Erythroblast (primary cell): ENCODE results near the gene CHMP4A.

Source experiments
- DNase-seq, 2 experiments: peaks; one replicate each; lab custom pipeline; 2025; lab: John Stamatoyannopoulos, UW
- GATA1 ChIP-seq: IDR thresholded peaks from 2 replicates; pipeline ENCODE4 v1.6.1; 2011; ENCODE audit warnings: low read depth, mild to moderate bottlenecking, control low read depth, low read length, moderate library complexity
- POLR2A ChIP-seq: IDR thresholded peaks from 2 replicates; pipeline ENCODE4 v1.6.1; 2011; ENCODE audit warnings: mild to moderate bottlenecking, low read length

CHMP4A gene

GRCh38 chr14:24179294-24179960 is 33.9 kb downstream of the CHMP4A start:
- no peak for TF ChIP-seq POLR2A
- no peak for TF ChIP-seq GATA1
- no peak for DNase-seq

DNA sequence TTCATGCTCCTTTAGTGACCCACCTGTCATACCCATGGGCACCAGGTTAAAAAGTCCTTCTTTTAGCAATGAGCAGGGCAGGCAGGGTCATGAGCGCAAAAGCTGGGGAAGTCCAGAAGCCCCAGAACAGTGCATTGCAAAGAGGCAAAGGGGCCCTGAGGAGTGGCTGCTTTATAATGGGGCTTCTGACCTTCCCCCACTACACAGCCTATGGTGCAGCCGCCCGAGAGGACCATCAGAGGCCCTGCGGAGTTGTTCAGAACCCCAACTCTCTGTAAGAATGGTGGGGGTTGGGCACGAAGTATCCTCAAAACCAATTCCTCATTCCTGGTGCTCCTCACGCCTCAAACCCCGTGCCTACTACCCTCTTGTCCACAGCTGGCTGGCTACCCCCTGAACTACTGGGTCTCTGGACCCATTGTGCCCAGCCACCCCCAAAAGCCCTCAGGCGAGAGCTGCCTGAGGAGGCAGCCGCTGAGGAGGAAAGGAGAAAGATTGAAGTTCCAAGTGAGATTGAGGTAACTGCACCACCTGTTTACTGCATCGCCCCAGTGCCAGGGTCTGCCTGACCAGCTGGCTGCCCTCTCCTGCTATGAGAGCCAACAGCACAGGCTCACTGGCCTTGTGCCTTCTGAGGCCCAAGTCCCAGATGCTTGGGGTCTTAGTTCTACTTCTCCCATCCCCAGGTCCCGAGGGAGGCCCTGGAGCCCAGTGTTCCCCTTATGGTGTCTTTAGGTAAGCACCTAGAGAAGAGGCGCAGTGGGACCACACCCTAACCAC is 34.7 kb downstream of the CHMP4A start:
- TF ChIP-seq POLR2A (no peak), GATA1 (no peak)

GRCh38 chr14:24177891-24178290 is 35.4 kb downstream of the CHMP4A start:
- DNase-seq = no peak
- TF ChIP-seq POLR2A = no peak

More for the DNA sequence above, 34.7 kb downstream of the CHMP4A start:
- DNase-seq = no peak

DNA sequence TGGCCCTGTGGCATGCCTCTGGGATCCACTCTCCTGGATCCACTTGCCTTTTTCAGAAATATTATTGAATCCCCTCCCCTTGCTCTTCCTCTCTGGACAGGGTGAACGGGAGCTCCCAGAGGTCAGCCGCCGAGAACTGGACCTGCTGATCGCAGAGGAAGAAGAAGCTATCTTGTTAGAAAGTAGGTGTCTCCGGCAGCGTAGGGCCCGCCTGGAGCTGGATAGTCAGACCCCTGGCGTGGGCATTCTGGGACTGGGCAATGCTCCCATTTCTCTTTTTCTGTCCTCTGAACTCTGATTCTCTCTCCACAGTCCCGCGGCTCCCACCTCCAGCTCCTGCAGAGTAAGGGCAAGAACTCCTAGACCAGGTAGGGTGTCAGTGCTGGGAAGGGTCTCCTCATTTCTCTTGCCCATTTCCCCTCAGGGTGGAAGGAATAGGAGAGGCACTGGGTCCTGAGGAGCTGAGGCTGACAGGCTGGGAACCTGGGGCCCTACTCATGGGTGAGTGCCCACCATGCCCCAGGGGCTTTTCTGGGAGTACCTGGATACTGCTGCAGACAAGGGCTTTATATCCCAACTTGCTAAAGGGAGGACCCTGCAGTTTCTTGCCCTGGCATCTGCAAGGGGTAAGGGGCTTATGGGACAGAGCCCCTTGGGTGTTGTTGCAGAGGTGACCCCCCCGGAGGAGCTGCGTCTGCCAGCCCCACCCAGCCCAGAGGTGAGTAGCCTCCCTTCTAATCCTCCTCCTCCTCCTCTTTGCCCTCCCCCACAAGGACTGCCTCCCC is 36.1 kb downstream of the CHMP4A start:
- DNase-seq = no peak
- TF ChIP-seq POLR2A (no peak), GATA1 (no peak)

- no peak for TF ChIP-seq GATA1
- no peak for TF ChIP-seq POLR2A
These were observed 36.7 kb downstream of the CHMP4A start for GRCh38 chr14:24176599-24176998.

GRCh38 chr14:24172871-24173281 is 40.4 kb downstream of the CHMP4A start:
- TF ChIP-seq GATA1 (no peak), POLR2A (no peak)
- DNase-seq = no peak

More at GRCh38 chr14:24176599-24176998, 36.7 kb downstream of the CHMP4A start:
- no peak for DNase-seq

DNA sequence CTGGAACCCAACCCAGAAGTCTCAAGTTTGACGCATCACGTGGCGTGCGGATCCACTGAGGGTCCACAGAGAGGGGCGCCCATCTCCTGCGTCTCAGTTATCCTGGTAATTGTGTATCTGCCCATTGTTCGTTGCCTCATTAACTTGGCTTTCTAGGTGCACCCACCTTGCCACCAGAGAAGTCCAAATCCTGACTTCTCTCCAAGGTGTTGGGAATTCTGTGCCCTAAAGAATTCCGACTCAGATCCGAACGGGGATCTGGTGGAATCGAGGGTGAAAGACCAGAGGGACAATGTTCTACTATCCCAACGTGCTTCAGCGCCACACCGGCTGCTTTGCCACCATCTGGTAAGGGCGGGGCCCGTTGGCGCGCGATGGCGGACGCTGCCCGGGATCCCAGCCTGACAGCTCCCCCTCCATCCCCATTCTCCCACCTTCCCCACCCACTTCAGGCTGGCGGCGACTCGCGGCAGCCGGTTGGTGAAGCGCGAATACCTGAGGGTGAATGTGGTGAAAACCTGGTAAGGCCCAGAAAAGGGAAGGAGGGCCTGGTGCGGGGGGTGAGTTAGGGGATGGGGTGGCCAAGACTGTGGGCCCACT is 40.9 kb downstream of the CHMP4A start:
- DNase-seq = no peak
- TF ChIP-seq POLR2A (no peak), GATA1 (no peak)

DNA sequence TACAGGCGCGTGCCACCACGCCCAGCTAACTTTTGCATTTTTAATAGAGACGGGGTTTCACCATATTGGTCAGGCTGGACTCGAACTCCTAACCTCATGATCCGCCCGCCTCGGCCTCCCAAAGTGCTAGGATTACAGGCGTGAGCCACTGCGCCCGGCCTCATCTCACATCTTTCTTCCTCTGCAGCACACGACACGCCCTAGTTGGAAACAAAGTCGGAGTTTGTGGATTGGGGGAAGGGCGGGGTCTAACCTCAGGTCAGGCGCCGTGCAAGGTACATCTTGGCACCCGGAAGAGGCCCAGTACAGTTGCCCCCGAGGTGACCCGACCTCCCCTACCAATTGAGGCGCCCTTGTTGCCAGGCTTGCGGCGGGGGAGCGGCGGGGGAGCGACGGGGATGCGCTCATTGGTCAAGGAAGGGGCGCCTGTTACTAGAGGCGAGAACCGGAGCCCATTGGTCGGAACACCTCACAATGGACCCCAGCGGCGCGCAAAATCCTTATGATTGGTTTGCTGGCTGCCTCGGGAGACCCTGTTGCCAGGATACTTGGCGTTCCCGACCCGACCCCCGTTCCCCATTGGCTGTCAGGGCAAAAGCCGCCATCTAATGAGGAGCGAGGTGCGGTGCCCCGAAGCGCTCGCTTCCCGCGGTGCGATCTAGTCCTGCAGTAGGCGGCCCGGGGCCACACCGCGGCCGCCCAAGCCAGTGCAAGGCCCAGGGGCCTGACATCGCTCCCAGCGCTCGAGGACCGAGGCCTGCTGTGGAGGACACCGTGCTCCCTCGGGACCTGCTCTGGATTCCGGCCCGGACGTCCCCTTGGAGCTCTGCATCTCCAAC is 41.6 kb downstream of the CHMP4A start, which contains the start of gene REC8:
REC8 (plus strand) TSS at position 659 of the 839 bp plus-strand sequence. CDS start 473 bp downstream, outside the sequence.
- TF ChIP-seq POLR2A = peak; percentile 27
- no peak for TF ChIP-seq GATA1
- peak; percentile 62 to 82 for DNase-seq

DNA sequence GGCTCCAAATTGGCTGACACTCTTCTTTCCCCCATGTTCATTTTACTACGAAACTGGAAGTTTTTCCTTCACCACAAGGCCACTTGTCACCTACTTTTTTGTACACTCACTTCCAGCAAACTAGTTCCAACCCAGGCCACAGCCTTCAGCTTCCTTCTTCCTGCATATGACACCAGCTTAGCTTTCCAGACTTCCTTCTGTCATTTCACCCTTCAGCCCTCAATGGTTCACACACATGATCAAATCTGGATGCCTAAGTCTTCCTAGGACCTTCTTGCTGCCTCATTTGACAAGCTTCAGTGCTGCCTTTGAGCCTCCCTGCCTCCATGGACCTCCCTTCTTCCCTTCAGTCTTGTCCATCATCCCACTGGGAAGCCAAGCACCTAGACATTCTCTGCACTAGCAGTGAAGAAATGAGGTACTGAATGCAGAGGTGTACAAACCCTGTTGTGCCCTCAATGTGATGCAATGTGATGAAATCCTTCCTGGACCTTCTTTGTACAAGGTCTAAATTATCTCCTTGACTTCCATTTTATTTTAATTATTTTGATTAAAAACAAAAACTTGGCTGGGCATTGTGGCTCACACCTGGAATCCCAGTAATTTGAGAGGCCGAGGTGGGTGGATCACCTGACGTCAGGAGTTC is 45.7 kb downstream of the CHMP4A start:
- no peak for TF ChIP-seq POLR2A
- no peak for TF ChIP-seq GATA1
- peak in 1 of 2 experiments; percentile 61 for DNase-seq

GRCh38 chr14:24165785-24166184 is 47.5 kb downstream of the CHMP4A start:
- DNase-seq = no peak
- TF ChIP-seq POLR2A = no peak
- no peak for TF ChIP-seq GATA1

DNA sequence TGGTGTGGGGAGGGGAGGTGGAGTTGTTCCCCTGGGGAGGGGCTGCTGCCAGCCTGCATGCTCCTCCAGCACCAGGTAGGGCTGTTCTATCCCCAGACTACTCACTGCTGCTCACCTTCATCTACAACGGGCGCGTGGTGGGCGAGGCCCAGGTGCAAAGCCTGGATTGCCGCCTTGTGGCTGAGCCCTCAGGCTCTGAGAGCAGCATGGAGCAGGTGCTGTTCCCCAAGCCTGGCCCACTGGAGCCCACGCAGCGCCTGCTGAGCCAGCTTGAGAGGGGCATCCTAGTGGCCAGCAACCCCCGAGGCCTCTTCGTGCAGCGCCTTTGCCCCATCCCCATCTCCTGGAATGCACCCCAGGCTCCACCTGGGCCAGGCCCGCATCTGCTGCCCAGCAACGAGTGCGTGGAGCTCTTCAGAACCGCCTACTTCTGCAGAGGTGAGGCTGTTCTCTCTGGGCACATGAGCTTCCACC is 48.7 kb downstream of the CHMP4A start:
- TF ChIP-seq POLR2A (no peak), GATA1 (no peak)
- DNase-seq = no peak

DNA sequence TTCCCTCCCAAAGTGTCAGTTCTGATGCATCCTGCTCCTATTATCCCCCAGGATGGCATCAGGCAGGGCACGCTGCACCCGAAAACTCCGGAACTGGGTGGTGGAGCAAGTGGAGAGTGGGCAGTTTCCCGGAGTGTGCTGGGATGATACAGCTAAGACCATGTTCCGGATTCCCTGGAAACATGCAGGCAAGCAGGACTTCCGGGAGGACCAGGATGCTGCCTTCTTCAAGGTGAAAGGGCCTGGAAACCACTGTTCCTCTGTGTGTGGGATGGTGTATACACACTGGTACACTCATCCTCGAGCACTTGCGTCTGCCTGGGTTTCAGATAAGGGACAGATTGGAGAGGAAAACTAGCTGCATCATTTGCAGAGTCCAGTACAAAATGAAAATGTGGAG is 51.2 kb downstream of the CHMP4A start:
- TF ChIP-seq GATA1 = no peak
- TF ChIP-seq POLR2A = no peak
- DNase-seq = peak; percentile 26 to 43
